Measurements from ENCODE around the gene ZNF76. TPM values are rescaled to one million over a fixed set of nuclear protein-coding genes. Genes with fewer than 3 reads are reported as not detected.
A peak's percentile ranks its signal among the peaks of the same experiment; 100 is the strongest.

Gene ZNF76
- total RNA-seq, 1 experiment from 2014 or later, result 14.2 TPM

DNA sequence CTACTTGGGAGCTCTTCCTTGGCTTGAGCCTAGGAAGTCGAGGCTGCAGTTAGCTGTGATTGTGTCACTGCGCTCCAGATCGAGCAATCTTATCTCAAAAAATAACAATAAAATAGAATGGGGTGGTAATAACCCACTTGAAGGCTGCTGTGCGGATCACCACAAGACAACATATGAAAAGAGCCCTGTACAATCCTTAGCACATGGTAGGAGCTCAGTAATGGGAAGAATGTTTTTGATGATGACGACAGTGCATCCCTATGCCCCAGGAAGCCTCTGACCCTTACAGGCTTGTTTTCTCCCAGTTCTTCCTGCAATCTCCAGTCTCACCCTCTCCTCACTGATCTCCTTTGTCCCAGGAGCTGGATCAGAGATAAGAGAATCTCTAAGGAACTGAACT lies 30.2 kb upstream of the ZNF76 start:
- H3K9me3 ChIP-seq, result peaks cover under 1% of the 10 kb centered on the region; the same call in 1 of the 2 replicates
- DNase-seq, result no peak
- H3K36me3 ChIP-seq, result 0 out of 2 replicates have a peak, but pooled peaks cover 3% of the 10 kb centered on the region
- H3K27me3 ChIP-seq, result no peaks in the 10 kb centered on the region
- H3K4me3 ChIP-seq, result no peak overlapping the region

DNA sequence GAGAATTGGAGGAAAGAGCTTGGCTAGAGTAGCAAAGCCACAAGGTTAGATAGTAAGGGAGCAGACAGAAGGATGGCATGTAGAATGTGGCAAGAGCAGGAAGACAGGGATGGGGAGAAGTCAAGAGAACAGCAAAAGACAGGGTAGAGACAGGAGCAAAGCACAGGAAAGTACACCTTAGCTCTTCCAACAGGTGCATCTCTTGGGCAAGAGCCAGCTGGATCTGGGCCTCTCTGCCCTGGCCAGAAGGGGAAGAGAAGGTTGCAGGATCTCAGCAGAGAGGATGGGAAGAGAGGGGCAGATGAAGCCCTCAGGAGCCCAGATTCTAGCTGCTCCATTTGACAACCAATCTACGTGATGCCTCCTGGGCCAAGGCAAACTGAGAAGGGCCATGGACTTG lies 29.0 kb upstream of the ZNF76 start:
- Histone ChIP-seq H3K36me3 (0 out of 2 replicates have a peak, but pooled peaks cover 3% of the 10 kb centered on the region), H3K27me3 (no peaks in the 10 kb centered on the region), H3K4me3 (no peak overlapping the region), H3K9me3 (peaks cover 10% of the 10 kb centered on the region)
- no peak for DNase-seq

DNA sequence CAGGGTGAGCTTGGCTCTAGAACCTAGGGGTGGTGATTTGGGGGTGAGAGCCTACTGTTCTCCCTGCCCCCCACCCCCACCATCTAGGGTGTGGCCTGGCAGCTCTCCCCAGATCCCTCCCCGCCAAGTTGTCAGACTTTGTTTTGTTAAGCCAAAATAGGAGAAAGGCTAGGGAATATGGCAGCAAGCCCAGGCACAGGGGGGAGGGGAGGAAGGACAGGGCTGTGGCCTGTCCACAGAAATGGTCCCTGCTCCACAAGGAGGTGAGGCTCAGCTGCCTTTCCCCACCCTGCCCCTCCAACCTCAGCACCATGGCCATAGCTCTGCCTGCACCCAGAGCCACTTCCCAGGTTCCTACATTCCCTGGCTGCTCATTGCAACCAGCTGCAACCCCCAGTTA lies 28.6 kb upstream of the ZNF76 start:
- Histone ChIP-seq H3K9me3 (peaks cover 13% of the 10 kb centered on the region), H3K36me3 (0 out of 2 replicates have a peak, but pooled peaks cover 3% of the 10 kb centered on the region), H3K4me3 (no peak overlapping the region), H3K27me3 (no peaks in the 10 kb centered on the region)
- DNase-seq, result peak; percentile 38

DNA sequence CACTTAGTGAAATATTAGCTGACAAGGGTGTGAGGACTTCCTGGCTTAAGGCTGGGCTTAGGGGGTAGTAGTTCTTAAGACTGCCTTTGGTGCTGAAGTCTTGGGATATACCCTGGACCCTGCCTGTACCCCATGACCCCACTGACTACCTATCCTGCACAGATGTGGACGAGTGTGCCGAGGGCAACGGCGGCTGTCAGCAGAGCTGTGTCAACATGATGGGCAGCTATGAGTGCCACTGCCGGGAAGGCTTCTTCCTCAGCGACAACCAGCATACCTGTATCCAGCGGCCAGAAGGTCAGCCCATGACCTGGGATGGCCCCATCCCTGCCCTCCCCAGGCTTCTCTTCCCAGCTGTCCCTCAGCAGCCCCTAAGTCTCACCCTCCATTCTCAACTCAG lies 28.0 kb upstream of the ZNF76 start:
- 0 out of 2 replicates have a peak, but pooled peaks cover 3% of the 10 kb centered on the region for H3K36me3 ChIP-seq
- no peaks in the 10 kb centered on the region for H3K27me3 ChIP-seq
- DNase-seq, result no peak
- H3K9me3 ChIP-seq, result peaks cover 14% of the 10 kb centered on the region
- no peak overlapping the region for H3K4me3 ChIP-seq

DNA sequence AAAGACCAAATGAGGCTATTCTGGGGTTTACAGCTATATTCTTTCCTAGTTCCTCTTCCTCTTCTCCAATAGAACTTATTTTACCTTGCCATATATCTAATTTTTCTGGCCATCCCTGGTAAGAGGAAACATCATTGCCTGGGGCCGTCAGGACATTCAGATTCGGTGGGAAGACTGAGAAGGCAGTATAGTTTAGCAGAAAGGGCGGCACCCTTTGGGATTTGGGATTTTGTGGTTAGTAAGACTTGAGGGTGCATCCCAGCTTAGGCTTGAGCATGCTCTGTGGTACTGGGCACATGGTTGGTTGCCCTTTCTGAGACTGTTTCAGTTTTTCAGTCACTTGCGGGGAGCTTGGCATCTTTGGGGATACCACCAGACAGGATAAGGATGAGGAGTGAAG lies 24.6 kb upstream of the ZNF76 start:
- no peak for DNase-seq
- Histone ChIP-seq H3K9me3 (peaks cover 14% of the 10 kb centered on the region), H3K36me3 (0 out of 2 replicates have a peak, but pooled peaks cover 6% of the 10 kb centered on the region), H3K4me3 (no peak overlapping the region), H3K27me3 (no peaks in the 10 kb centered on the region)

DNA sequence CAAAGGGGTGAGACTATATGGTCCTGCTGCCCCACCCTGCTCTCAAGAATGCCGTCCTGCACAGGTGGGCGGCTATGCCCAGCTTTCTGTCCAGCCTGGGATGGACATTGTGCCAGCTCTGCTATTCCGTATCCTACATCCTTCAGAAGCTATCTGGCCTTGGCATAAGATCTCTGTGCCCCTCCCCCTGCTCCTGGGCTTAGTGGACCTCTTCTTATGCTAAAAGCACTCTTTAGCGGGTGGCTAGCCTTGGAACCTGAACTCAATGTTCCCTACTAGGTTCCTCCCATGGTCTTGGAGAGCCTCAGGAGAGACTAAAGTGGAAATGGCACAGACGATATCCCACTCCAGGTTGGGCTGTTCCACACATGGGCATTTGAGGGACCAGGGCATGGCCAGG lies 23.3 kb upstream of the ZNF76 start:
- peaks cover 14% of the 10 kb centered on the region for H3K9me3 ChIP-seq
- no peak for DNase-seq
- H3K27me3 ChIP-seq, result no peaks in the 10 kb centered on the region
- H3K36me3 ChIP-seq, result 0 out of 2 replicates have a peak, but pooled peaks cover 9% of the 10 kb centered on the region
- no peak overlapping the region for H3K4me3 ChIP-seq

DNA sequence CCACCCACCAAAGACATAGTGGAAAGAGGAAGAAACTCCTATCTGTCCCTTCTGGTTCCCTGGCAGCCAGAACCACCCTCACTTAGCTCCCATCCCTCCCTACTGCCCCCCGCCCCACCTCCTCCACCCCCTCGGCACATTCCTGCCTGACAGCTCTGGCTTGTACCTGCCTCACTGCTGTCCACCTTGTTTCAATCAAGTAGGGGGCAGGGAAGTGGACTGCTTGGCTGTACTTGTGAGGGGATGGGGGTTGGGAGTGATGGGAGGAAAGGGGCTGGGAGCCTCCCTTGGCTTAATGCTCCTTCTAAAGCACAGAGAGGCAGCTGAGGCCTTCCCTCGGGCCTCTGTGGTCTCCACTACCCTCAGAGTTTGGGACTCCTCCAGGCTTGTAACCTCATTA lies 22.1 kb upstream of the ZNF76 start:
- Histone ChIP-seq H3K27me3 (no peaks in the 10 kb centered on the region), H3K36me3 (0 out of 2 replicates have a peak, but pooled peaks cover 9% of the 10 kb centered on the region), H3K9me3 (peaks cover 14% of the 10 kb centered on the region), H3K4me3 (no peak overlapping the region)
- DNase-seq, result no peak

DNA sequence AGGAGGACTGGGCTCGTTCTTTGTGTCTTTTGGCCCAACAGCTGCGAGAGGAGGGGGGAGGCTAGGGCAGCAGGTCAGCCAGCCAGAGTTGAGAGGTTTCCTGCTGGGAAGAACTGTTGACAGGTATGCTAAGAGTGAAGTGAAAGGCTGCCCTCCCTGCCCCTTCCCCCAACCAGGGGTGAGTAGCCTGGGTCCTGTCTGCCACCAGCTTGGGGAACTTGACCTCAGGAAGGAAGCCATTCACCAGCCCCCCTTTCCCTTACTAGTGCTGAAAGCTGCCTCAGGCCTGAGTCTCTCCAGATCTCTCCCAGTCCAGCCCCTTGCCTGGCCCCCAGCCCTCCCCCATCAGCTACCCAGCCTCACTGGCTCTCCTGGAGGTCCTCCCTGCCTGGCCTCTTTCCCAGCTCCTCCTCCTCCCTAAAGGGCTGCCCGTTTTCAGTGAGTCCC lies 20.7 kb upstream of the ZNF76 start:
- H3K36me3 ChIP-seq, result peaks cover 9% of the 10 kb centered on the region; the same call in 1 of the 2 replicates
- peaks cover 14% of the 10 kb centered on the region for H3K9me3 ChIP-seq
- no peak overlapping the region for H3K4me3 ChIP-seq
- DNase-seq, result no peak
- no peaks in the 10 kb centered on the region for H3K27me3 ChIP-seq

DNA sequence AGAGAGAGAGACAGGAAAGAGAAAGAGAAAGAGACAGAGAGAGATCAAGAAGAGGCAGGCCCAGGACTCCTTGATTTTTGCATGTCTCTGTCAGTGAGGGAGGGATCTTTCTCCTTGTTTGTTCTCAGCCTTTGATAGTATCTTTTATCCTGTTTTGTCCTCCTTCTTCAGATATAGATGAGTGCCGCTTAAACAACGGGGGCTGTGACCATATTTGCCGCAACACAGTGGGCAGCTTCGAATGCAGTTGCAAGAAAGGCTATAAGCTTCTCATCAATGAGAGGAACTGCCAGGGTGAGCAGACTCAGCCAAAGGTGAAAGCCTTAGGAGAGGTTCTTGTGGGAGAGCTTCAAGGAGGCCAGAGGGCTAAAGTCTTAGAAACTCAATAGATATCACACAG lies 20.0 kb upstream of the ZNF76 start:
- Histone ChIP-seq H3K36me3 (peaks cover 9% of the 10 kb centered on the region; the same call in 1 of the 2 replicates), H3K9me3 (peaks cover 11% of the 10 kb centered on the region), H3K27me3 (no peaks in the 10 kb centered on the region), H3K4me3 (no peak overlapping the region)
- no peak for DNase-seq

DNA sequence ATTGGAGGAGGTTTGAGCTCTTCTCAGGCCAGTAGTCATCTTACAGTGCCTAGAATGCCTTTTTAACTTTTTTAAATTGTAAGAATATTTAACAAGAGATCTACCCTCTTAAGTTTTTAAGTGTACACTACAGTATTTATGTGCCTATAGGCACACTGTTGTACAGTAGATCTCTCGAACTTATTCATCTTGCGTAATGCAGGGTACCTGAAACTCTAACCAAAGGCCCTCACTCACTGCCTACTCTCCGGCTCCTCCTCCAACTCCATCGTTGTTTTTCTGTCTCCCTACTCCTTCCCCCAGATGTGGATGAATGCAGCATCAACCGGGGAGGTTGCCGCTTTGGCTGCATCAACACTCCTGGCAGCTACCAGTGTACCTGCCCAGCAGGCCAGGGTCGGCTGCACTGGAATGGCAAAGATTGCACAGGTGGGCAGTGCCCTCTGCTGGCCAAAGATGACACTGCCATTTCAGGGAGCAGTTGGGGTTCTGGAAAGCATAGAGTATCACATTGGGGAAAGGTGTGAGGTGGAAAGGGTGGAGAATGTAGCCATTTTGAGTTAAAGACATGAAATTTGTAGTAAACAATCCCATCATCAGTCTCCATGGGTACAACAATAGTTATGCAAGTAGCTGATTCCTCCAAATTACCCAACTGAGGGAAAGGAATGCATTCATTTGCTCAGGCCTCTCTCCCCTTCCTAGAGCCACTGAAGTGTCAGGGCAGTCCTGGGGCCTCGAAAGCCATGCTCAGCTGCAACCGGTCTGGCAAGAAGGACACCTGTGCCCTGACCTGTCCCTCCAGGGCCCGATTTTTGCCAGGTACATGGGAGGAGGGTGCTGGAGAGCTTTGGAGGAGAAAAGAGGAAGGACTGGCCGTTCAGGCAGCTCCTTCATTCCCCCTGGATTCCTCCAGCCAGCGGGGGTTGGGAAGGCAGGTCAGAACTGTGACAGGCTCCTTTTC lies 18.4 kb upstream of the ZNF76 start:
- peaks cover 9% of the 10 kb centered on the region; the same call in 1 of the 2 replicates for H3K36me3 ChIP-seq
- DNase-seq, result peak; percentile 80

DNA sequence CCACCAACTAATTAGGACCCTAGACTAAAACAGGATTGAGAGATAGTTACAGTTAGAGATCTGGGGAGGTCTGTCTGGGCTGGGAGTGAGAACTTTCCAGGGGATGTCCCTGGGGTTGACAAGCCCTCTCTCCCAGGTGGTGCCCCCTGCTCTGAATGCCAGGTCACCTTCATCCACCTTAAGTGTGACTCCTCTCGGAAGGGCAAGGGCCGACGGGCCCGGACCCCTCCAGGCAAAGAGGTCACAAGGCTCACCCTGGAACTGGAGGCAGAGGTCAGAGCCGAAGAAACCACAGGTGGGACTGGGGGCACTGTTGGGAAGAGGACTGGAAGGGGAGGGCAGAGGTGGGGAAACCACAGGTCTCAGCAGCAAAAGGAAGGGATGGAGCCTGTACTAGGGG lies 17.0 kb upstream of the ZNF76 start:
- peaks cover 14% of the 10 kb centered on the region for H3K36me3 ChIP-seq
- H3K4me3 ChIP-seq, result no peak overlapping the region
- H3K9me3 ChIP-seq, result no peaks in the 10 kb centered on the region
- no peaks in the 10 kb centered on the region for H3K27me3 ChIP-seq
- DNase-seq, result no peak

More for the DNA sequence above, 18.4 kb upstream of the ZNF76 start:
- H3K27me3 ChIP-seq, result no peaks in the 10 kb centered on the region
- no peaks in the 10 kb centered on the region for H3K9me3 ChIP-seq
- H3K4me3 ChIP-seq, result no peak overlapping the region

DNA sequence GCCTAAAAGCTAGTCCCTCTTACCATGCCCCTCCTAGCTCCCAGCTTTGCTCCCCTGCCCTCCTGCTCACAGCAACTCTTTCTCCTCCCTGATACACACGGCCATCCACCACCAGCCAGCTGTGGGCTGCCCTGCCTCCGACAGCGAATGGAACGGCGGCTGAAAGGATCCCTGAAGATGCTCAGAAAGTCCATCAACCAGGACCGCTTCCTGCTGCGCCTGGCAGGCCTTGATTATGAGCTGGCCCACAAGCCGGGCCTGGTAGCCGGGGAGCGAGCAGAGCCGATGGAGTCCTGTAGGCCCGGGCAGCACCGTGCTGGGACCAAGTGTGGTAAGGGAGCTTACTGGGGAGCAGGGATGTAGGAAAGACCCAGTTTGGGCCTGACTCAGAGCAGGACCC lies 16.6 kb upstream of the ZNF76 start:
- Histone ChIP-seq H3K27me3 (no peaks in the 10 kb centered on the region), H3K9me3 (no peaks in the 10 kb centered on the region), H3K4me3 (no peak overlapping the region), H3K36me3 (peaks cover 14% of the 10 kb centered on the region)
- DNase-seq, result no peak

DNA sequence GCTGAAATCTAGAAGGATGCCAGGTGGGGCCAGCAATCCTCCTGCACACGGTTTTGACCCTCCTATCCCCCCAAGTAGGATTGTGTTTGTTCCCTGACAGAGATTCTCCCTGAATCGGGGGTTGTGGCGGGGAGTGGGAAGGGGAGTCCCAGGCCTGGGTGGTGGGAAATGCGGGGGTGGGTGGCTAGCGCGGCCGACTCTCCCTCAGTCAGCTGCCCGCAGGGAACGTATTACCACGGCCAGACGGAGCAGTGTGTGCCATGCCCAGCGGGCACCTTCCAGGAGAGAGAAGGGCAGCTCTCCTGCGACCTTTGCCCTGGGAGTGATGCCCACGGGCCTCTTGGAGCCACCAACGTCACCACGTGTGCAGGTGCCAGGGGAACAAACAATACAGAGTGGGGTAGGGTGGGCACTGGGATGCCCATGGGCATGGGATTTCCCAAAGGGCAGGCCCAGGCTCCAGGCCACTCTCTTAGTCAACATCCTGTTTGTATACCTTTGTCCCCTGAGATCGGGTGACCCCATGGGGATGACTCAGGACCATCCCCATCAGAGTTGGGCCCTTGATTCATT lies 16.1 kb upstream of the ZNF76 start:
- no peaks in the 10 kb centered on the region for H3K9me3 ChIP-seq
- no peak overlapping the region for H3K4me3 ChIP-seq
- peaks cover 14% of the 10 kb centered on the region for H3K36me3 ChIP-seq
- DNase-seq, result no peak
- H3K27me3 ChIP-seq, result no peaks in the 10 kb centered on the region

DNA sequence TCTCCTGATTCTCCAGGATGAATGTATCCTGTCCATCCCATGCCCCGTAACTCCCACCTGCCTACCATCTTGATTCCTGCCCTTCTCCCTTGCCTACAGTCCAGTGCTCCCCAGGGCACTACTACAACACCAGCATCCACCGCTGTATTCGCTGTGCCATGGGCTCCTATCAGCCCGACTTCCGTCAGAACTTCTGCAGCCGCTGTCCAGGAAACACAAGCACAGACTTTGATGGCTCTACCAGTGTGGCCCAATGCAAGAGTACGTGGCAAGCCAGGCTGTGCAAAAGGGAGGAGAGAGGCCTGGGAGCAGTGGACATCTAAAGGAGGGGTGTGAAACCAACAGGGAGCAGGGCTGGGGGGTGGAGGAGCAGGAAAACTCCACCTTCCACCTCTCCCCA lies 15.0 kb upstream of the ZNF76 start:
- DNase-seq, result no peak
- Histone ChIP-seq H3K9me3 (no peaks in the 10 kb centered on the region), H3K4me3 (no peak overlapping the region), H3K27me3 (no peaks in the 10 kb centered on the region), H3K36me3 (peaks cover 14% of the 10 kb centered on the region)

DNA sequence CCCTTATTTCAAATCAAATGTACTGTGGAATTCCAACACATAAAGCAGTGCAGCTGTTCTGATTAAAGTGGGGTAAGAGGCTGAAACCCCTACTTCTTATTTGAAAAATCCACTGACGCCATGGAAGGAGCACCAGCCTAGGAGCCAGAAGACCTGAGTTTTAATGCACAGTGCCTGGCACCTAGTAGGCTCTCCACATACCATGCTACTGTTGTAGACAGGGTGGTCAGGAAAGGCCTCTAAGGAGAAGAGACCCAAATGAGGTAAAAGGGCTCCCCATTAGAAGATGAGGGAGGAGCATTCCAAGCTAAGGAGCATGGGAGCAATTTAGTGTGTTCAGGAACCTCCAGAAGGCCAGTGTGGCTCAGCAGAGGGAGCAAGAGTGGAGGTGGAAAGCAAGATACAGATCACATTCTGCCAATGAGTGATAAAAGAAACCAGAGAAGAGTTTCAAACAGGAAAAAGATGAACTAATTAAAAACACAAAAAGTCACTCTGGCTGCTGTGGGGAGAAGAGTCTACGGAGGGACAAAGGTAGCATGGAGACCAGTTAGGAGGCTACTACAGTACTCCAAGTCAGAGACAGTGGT lies 11.8 kb upstream of the ZNF76 start:
- DNase-seq, result no peak
- Histone ChIP-seq H3K27me3 (no peaks in the 10 kb centered on the region), H3K36me3 (peaks cover 5% of the 10 kb centered on the region)

DNA sequence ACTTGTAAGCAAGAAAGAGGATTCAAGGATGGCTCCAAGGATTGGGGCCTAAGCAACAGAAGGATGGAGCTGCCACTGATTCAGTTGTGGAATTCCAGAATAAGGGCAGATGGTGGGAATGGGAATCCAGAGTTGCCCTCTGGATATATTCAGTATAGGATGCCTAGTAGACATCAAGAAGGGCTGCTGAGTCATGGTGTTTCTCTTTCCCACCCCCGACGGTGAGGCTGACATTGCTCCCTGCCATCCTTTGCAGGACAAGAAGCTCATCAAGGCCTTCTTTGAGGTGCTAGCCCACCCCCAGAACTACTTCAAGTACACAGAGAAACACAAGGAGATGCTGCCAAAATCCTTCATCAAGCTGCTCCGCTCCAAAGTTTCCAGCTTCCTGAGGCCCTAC lies 11.2 kb upstream of the ZNF76 start:
- no peaks in the 10 kb centered on the region for H3K9me3 ChIP-seq
- peaks cover 5% of the 10 kb centered on the region for H3K36me3 ChIP-seq
- H3K4me3 ChIP-seq, result no peak overlapping the region
- no peaks in the 10 kb centered on the region for H3K27me3 ChIP-seq
- no peak for DNase-seq

More for the DNA sequence above, 11.8 kb upstream of the ZNF76 start:
- H3K9me3 ChIP-seq, result no peaks in the 10 kb centered on the region
- no peak overlapping the region for H3K4me3 ChIP-seq

DNA sequence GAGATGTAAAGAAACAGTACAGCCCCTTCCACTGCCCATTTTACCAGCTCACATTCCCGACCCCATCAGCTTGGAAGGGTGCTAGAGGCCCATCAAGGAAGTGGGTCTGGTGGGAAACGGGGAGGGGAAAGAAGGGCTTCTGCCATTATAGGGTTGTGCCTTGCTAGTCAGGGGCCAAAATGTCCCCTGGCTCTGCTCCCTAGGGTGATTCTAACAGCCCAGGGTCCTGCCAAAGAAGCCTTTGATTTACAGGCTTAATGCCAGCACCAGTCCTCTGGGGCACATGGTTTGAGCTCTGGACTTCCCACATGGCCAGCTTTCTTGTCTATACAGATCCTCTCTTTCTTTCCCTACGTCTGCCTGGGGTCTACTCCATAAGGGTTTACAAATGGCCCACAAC lies 10.6 kb upstream of the ZNF76 start:
- H3K9me3 ChIP-seq, result no peaks in the 10 kb centered on the region
- DNase-seq, result no peak
- peaks cover 5% of the 10 kb centered on the region for H3K36me3 ChIP-seq
- H3K27me3 ChIP-seq, result no peaks in the 10 kb centered on the region
- no peak overlapping the region for H3K4me3 ChIP-seq
